Renal pelvis (tissue), 12 donors: ENCODE measurements around the gene KRTAP29-1. TPM values are rescaled to one million over a fixed set of nuclear protein-coding genes. Genes with fewer than 3 reads are reported as not detected.
"Not testable (repeated sequence)": the region's sequence is repeated elsewhere in the genome, so short reads cannot be mapped to it uniquely, and the experiment has no call there.

ENCODE experiments used
- DNase-seq: peaks from one replicate; pipeline ENCODE4 v3.0.0-alpha.2; 2013
- long read RNA-seq, 16 experiments: transcript quantifications; one replicate each; lab custom pipeline, GENCODE V29; 2026
- polyA plus RNA-seq, 3 donors: library from polyadenylated mRNA; unstranded; fragments of 120-200 nt; gene quantifications; one replicate each; pipeline ENCODE4 v1.2.1, GENCODE V29; 2013; ENCODE audit not compliant: insufficient read length in 3 of 3

Gene KRTAP29-1, protein sequence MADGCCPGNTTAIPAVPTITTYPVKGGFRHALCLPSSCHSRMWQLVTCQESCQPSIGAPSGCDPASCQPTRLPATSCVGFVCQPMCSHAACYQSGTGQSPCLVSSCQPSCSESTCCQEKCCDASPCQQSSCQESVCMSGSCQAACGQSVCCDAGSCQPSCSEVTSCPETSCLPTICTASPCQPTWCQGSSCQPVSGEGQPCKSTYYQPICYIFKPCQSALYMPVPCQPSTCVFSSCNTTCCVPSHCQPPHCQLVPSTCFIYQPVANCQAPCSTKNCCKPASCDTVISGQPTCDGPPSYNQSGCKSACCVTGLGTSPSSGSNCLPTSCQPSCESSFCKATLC
- polyA plus RNA-seq: not detected
- long read RNA-seq, donor 1: 0 reads
- long read RNA-seq, donor 2: 0 reads
- long read RNA-seq, donor 3: 0 reads
- long read RNA-seq, donor 4: 0 reads
- long read RNA-seq, donor 5: 0 reads
- long read RNA-seq, donor 6: 0 reads
- long read RNA-seq, donor 7: 0 reads
- long read RNA-seq, donor 8: 0 reads
- long read RNA-seq, donor 9: 0 reads
- long read RNA-seq, donor 10: 0 reads
- long read RNA-seq, donor 11: 0 reads
- long read RNA-seq, donor 12: 0 reads
- long read RNA-seq, donor 13: 0 reads
- long read RNA-seq, donor 14: 0 reads
- long read RNA-seq, donor 15: 0 reads
- long read RNA-seq, donor 16: 0 reads

DNA sequence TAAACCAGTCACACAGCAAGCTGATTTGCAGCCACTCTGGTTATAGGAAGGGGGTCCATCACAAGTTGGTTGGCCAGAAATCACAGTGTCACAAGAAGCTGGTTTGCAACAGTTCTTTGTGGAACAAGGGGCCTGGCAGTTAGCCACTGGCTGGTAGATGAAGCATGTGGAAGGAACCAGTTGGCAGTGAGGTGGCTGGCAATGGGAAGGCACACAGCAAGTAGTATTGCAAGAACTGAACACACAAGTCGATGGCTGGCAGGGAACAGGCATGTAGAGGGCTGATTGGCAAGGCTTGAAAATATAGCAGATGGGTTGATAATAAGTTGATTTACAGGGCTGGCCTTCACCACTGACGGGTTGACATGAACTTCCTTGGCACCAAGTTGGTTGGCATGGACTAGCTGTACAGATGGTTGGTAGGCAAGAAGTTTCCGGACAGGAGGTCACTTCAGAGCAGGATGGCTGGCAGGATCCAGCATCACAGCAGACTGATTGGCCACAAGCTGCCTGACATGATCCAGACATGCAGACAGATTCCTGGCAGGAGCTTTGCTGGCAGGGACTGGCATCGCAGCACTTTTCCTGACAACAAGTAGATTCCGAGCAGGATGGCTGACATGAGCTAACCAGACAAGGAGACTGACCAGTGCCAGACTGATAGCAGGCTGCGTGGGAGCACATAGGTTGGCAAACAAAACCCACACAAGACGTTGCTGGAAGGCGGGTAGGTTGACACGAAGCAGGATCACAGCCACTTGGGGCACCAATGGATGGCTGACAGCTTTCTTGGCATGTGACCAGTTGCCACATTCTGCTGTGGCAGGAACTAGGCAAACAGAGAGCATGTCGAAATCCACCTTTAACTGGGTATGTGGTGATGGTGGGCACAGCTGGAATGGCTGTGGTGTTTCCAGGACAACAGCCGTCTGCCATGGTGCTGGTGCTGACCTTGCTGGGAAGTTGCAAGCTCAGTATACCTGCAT is at the start of gene KRTAP29-1:
TSS of gene KRTAP29-1 (minus strand) at position 936 of the 986 bp plus-strand sequence. CDS start at position 936, 0 bp downstream.
- DNase-seq: no peak

DNA sequence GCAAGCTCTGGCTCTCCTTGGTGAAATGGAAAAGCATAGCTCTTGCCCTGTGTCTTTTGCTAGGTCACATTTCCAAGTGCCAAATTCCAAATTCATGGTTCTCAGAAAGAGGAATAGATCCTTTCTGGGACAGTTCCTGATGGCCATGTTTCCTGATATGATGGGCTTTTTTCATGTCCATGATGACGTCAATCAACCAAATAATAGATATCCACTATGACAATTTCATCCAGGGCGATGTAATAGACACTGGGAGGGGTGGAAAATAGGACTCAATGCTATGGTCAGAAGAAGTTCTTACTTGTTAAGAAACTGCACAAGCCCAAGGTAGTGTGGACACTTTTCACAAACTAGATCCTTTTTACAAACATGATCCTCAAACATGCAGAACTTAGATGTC is 48.5 kb upstream of the KRTAP29-1 start:
- no peak for DNase-seq

DNA sequence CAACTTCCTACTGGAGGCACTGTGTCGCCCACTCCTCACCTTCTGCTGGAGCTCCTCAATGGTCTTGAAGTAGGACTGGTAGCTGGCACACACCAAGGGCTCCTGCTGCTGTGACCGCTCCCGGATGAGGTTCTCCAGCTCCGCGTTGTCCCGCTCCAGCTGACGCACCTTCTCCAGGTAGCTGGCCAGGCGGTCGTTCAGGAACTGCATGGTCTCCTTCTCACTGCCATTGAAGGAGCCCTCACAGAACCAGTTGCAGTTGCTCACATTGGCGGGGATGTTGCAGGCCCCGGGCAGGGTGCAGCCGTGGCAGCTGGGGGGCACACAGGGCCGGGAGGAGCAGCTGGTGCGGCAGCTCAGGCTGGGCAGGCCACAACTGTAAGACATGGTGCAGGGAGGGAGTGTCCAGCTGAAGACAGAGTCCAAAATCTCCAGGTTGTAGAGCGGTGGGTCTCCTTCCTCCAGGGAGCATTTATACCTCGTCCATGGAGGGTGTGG is 47.8 kb upstream of the KRTAP29-1 start, which contains the start of gene KRT33A:
TSS of gene KRT33A (minus strand) at position 448 of the 498 bp plus-strand sequence. CDS start at position 387, 61 bp downstream.
- not testable (repeated sequence) for DNase-seq

DNA sequence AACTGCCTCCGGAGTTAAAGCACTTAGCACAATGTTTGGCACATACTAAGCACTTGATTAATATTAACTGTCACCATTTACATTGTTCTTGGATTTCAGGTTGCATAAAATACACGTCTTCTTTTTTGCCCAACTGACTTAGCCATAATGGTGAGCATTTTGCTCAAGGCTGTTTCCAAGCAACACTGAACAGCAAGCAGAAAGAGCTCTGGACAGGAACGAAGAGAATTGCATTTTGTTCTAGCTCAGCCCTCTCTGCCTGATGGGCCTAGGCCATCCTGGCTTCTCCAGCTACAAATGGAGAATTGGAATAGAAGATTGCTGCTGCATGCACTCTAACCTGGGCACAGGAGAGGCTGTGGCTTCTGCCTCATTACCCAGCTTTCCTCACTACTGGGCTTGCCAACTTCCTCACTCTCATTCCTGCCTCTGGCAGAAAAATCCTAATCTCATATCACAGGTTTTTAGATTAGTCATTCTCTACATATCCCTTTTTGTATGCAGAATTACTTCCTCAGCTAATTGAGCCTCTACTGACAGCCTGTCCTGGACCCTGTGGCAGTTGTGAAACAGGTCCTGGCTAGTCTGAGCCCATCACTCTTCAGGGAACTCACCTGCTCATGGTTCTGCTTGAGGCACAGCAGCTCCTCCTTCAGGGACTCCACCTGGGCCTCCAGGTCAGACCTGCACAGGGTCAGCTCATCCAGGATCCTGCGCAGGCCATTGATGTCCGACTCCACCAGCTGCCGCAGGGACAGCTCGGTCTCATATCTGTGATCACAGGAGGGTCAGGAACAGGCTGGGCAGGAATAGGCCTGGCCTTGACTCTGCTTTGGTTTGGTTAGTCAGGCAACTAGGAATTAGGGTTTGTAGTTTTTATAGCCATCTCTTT is 45.5 kb upstream of the KRTAP29-1 start:
- no peak for DNase-seq

DNA sequence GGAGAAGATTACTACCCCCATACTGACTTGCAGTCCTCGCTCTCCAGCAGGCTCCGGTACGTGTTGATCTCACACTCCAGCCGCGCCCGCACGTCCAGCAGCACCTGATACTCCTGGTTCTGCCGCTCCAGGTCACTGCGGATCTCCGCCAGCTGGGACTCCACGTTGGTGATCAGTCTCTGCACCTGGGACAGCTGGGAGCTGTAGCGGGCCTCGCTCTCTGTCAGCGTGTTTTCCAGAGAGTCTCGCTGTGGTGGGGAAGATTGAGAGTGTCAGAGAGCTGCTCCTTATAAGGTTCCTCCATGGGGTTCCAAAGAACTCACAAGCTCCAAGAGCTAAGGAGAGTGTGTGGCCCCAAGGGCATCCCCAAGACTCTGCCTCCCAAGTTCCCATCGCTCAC is 43.8 kb upstream of the KRTAP29-1 start:
- not testable (repeated sequence) for DNase-seq

DNA sequence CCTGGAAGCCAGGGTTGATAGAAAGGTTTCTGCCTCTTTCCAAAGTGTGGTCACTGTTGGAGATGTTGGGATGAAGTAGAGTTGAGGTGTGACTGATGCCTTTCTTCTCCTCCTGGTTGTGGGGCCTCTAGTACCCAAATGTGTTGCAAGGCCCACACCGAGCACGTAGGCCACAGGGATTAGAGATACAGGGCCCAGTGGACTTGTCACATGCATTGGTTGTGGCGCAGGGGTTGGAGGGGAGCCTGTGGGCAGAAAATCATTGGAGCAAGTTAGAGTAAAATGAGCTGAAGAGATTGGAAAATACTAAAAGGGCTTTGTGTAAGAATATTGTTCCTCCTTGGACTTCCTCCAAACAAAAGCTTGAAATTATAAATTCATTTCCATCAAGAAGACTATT is 43.3 kb upstream of the KRTAP29-1 start:
- DNase-seq: no peak

DNA sequence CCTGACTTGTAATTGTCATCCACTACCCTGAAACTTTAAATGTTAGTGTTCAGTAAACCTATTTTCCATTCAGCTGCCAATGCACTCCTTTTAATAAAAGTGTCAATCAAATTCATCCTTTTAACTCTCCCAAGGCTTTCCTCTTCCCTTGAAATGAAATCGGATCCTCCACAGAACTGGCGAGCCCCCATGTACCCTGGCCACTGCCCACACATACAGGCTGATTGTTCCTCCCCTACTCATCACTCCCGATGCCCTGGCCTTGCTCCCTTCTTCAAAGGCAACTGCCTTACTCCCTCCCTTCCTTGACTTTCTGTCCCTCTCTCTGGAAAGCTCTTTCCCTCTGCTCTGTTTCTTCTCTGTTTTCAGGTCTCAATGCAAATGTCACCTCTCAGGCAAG is 40.4 kb upstream of the KRTAP29-1 start:
- peak; percentile 65 for DNase-seq

DNA sequence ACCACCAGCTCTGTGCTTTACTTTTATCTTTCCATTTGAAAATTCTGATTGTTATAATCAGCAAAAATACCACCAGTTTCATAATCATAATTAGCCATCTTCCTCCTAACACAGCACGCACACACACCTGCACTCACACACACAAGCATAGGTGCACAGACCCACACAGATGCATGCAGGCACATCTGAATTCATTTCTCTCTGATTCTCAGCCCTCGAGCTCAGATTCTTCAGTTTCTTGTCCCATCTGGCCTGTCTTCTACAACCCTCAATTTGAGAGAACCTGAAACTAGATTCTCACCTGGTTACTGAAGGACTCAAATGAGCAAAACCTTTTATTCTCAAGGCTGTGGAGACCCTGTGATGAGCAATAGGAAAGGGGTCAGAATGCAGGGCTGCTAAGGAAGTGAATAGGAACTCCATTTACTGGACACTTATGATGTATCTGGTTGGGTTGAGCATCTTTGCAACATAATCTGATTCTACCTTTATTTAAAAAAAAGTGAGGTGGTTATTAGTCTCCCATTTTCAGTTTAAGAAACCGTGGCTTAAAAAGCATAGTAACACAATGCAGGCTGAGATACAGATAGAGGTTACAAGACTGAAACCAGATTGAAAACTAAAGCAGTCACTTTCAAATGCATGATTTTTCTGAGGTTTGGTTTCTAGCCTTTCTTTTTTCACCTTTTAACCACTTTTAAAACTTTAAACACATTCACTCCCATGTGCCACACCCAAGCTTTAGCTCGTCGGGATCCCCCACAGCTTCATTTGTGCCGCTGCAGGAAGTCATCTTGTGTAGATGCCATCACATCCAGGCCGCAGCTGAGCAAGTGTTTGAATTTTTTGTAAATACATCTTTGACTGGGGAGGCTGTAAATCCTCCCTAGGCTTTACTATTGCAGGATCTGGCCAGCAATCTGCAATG is 38.5 kb upstream of the KRTAP29-1 start:
- no peak for DNase-seq

DNA sequence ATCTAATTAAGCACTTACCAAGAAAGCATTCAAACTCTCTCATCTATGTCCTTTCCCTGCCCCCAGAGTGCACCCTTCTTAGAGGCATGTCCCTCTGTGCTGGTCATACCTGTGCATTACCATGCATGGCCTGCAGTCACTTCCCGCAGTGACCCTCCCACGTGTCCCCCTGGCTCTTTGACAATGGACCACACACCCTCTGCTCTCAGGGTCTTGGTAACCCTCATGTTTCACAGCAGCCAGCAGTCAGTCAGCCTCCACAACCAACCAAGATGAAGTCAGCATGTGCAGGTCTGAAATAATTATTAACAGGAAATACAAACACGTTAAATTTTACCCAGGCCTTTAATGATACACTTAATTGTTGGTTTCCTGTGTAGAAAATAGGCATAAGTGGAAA is 37.8 kb upstream of the KRTAP29-1 start:
- peak; percentile 56 for DNase-seq

DNA sequence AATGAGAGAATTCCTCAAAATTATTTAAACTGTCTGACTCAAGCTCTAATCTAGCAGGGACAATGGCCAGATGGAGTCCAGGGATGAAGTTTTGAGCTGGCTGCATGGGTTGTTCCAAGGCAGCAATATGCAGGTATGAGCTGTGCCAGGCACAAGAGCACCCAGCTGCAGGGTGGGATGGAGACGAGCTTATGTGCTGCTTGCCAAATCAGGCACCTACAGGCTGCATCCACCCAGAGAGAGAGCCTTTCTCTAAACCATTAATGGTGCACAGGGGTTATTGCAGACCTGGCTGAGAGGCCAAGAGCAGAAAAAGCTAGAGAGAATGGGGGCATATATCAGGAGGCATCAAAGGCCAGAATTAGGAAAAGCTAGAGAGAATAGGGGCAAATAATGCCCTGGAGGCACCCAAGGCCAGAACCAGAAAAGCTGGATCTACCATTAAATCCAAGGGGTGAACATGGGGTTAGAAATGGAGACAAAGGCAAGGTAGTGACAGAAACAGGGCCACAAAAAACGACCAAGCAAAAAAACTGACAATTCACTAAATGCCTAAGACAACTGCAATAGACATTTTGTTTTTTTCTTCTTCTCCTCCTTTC is 37.0 kb upstream of the KRTAP29-1 start:
- DNase-seq: no peak

DNA sequence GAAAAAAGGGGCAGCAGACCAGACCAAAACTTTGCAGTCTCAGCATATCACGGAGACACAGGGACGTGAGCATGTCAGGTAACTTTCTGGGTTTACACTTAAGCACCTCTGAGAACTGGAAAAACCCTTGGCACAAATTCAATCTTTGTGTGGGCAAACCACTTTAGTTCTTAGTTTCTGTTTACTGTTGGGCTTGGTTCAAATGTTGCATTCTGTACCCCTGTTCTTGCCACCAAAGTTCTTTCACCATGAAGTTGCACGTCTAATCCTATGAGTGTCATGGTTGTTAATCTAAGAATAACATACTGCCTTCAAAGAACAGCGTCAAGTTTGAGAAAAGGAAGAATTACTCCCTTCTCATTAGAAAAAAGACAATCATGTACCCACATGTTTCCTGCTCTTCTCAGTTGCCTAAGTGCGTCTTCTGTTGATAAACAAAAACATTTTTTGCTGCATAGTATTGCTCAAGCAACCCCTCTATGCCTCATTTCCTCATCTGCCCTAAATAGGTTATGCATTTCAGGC is 36.4 kb upstream of the KRTAP29-1 start:
- no peak for DNase-seq

DNA sequence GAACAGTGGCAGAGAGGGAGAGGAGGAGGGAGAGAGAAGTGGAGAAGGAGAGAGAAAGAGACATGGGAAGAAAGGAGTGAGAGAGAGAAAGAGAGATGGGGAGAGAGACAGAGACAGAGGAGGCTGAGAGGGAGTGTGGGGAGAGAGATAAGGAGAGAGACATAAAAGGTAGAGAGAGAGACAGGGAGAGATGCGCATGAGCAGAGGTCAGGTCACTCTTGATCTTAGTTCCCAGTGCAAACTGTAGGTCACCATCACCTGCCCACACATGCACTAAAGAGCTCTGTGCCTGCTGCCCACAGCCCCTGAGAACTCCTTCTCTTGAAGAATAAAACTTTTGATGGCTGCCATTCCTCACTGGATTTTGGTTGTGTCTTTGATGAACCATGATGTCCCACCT is 33.1 kb upstream of the KRTAP29-1 start:
- no peak for DNase-seq

DNA sequence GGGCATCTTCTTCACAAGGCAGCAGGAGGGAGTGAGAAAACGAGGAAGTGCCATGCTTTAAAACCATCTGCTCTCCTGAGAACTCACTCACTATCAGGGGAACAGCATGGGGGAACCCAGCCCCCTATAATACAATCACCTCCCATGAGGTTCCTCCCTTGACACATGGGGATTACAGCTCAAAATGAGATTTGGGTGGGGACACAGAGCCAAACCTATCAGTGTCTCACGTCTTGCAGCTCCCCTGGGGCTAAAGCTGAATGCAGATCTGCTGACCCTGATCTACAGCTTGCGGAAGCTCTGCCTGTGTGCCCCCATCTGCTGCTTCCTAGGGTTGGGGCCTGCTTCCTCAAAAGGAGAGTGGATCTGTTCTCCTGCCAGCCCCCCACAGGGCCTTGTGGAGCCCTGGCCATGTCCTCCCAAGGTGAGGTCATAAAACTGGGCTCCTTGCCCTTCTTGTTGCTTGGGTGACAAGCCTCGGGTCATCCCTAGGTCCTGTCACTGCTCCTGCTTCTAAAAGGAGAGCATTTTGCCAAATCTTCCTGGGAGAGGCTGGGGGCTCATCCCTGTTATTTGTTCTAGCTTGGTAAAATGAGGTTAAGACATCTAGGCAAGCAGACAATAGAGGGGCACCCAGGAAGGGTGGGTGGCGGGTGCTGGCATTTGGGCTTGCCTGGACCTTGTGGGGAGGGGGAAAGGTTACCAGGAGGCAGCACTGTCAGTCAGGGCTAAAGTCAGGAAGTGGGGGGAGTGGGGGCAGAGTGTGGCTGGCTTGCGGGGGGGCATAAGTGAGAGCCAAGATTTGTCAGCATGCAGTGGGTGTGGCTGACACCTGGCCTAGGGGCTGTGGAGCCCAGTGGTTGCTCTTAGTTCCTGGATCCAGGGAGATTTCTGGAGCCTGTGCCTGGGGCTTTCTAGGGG is 32.0 kb upstream of the KRTAP29-1 start:
- DNase-seq: no peak

DNA sequence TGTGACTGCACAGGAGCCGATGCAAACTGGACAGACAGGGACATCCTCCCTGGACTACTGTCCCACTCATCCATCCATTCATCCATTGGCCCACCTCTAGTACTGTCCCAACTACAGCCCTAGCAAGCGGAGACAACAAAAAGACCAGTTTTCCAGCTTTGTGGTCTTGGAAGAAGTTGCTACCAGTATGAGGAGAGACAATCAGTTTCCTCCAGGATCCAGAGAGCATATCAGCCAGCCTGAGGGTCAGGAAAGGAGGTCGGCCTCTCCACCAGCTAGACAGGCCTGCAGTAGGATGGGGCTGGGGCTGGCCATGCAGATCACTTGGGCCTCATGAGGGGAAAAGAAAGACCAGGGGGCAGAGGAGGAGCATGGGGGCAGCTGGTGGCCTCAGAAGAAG is 31.2 kb upstream of the KRTAP29-1 start:
- DNase-seq: no peak

DNA sequence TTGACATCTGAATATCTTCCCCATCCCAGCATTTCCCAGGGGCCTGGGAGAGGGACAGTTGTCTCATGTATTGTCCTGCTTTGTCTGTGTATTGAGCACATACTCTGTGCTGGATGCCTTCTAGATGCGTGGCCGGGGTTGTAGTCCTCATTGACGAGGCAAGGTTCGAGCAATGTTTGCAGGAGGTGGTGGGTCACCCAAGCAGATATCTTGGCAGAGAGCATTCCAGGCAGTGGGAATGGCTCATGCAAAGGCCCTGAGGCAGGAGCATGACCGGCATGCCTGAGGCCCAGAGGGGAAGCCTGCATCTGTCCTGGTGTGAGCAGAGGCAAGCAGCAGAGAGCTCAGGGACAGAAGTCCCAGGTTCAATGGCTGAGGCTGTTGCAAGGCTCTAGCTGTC is 30.4 kb upstream of the KRTAP29-1 start:
- DNase-seq: no peak

DNA sequence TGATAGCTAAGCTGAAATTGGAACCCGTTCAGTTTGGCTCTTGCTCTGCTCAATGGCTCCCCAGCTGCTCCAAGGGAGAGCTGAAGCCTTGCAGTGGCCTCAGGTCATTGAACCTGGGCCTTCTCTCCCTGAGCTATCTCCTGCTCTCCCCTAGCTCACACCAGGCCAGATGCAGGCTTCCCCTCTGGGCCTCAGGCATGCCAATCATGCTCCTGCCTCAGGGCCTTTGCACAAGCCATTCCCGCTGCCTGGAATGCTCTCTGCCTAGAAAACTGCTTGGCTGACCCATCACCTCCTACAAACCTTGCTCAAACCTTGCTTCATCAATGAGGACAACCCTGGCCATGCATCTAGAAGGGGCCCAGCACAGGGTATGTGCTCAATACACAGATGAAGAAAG is 29.6 kb upstream of the KRTAP29-1 start:
- no peak for DNase-seq

DNA sequence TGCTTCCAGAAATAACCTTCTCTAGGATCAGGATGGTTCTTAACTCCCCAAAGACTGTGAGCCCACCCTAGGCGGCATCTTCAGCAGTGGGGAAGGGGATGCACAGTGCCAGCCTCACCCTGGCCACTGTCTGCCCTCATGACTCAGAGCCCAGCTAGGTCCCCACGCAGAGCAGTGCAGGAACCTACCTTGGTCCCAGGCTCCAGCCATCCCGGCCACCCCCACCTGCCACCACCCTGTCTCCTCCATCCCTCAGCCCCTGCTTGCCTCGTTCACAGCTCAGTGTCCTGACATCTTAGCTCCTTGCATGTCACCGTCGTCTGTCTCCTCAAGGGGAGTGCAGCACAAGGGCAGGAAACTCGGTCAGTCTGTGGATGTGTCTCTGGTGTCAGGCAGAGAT is 29.0 kb upstream of the KRTAP29-1 start:
- no peak for DNase-seq
